K562 (cell line): ENCODE results near the gene KASH5. TPM values are rescaled to one million over a fixed set of nuclear protein-coding genes. Genes with fewer than 3 reads are reported as not detected.

Source experiments
- CBFB ChIP-seq: sonication (generic); formaldehyde crosslinking; IDR thresholded peaks from 2 replicates; pipeline ENCODE4 v1.4.0; 2020; ENCODE audit warnings: mild to moderate bottlenecking, missing genetic modification reagents
- CBX3 ChIP-seq, 2 experiments: IDR thresholded peaks; 1 replicate in 1 of 2; 2 replicates in 1 of 2; pipeline ENCODE4 v1.6.1; 2012; ENCODE audit warnings: inconsistent platforms in 2 of 2, low read length in 2 of 2, borderline replicate concordance in 1 of 2, control low read depth in 1 of 2
- CBX5 ChIP-seq: IDR thresholded peaks from 2 replicates; pipeline ENCODE4 v1.6.1; 2014; ENCODE audit warnings: low read depth, borderline replicate concordance
- CHD1 ChIP-seq: fragments of 200-600 bp; sonication (generic); IDR thresholded peaks from one replicate; pipeline ENCODE4 v1.6.1; 2012; ENCODE audit warnings: mild to moderate bottlenecking, moderate library complexity, low read length, inconsistent platforms
- EWSR1 ChIP-seq: fragments of 450-650 bp; IDR thresholded peaks from 2 replicates; pipeline ENCODE4 v1.6.1; 2018; ENCODE audit warnings: borderline replicate concordance, mild to moderate bottlenecking, low read depth, moderate library complexity; ENCODE audit not compliant: partially characterized antibody
- FIP1L1 ChIP-seq: fragments of 200-400 bp; formaldehyde crosslinking; IDR thresholded peaks from 2 replicates; pipeline ENCODE4 v1.6.1; 2018; ENCODE audit warnings: mild to moderate bottlenecking, low read depth, low read length; ENCODE audit not compliant: poor library complexity, severe bottlenecking
- GABPB2 ChIP-seq: fragments of 250-450 bp; sonication (Bioruptor Pico); conservative IDR thresholded peaks from 2 replicates; pipeline ENCODE4 v1.5.1; 2021; ENCODE audit warnings: mild to moderate bottlenecking
- HDGF ChIP-seq: fragments of 450-650 bp; IDR thresholded peaks from 2 replicates; pipeline ENCODE4 v1.6.1; 2016
- HNRNPUL1 ChIP-seq: fragments of 200-400 bp; formaldehyde crosslinking; IDR thresholded peaks from 2 replicates; pipeline ENCODE4 v1.6.1; 2017; ENCODE audit warnings: low read length
- LCOR ChIP-seq: sonication (generic); formaldehyde crosslinking; IDR thresholded peaks from 2 replicates; pipeline ENCODE4 v1.8.0; 2022; ENCODE audit warnings: mild to moderate bottlenecking, missing genetic modification reagents
- MAZ ChIP-seq, 2 experiments: fragments of 450-650 bp in 1 of 2; sonication (generic) in 1 of 2; formaldehyde crosslinking; IDR thresholded peaks in 1 of 2; conservative IDR thresholded peaks in 1 of 2; 2 replicates each; pipeline versions ENCODE4 v1.4.0 to v1.5.0; 2020; ENCODE audit warnings: mild to moderate bottlenecking in 1 of 2, missing genetic modification reagents in 1 of 2
- MTA1 ChIP-seq: fragments of 450-650 bp; IDR thresholded peaks from 2 replicates; pipeline ENCODE4 v1.6.1; 2017; ENCODE audit warnings: borderline replicate concordance
- MYNN ChIP-seq, 2 experiments: sonication (generic); formaldehyde crosslinking in 1 of 2; IDR thresholded peaks; 2 replicates each; pipeline versions ENCODE4 v1.5.0 to v1.6.1; 2016 to 2020; ENCODE audit warnings: antibody characterized with exemption in 1 of 2, missing genetic modification reagents in 1 of 2
- NFE2 ChIP-seq: IDR thresholded peaks from 2 replicates; pipeline ENCODE4 v1.6.1; 2014; ENCODE audit warnings: antibody characterized with exemption, low read depth
- NFYB ChIP-seq: IDR thresholded peaks from 2 replicates; pipeline ENCODE4 v1.6.1; 2011; ENCODE audit warnings: mild to moderate bottlenecking, moderate library complexity; ENCODE audit not compliant: insufficient read length; ENCODE audit errors: extremely low read depth
- POLR2H ChIP-seq: IDR thresholded peaks from 2 replicates; pipeline ENCODE4 v1.6.1; 2016; ENCODE audit warnings: missing genetic modification characterization, low read depth, mild to moderate bottlenecking, control low read depth, missing compliant biosample characterization, moderate library complexity
- RBM39 ChIP-seq: fragments of 200-400 bp; formaldehyde crosslinking; optimal IDR thresholded peaks from 2 replicates; pipeline ENCODE3; 2018; ENCODE audit warnings: low read depth, low read length
- SMARCC2 ChIP-seq: fragments of 450-650 bp; IDR thresholded peaks from 2 replicates; pipeline ENCODE4 v1.6.1; 2017; ENCODE audit warnings: antibody characterized with exemption, moderate library complexity, mild to moderate bottlenecking, low read depth
- TEAD1 ChIP-seq, 2 experiments: fragments of 450-650 bp in 1 of 2; sonication (generic) in 1 of 2; formaldehyde crosslinking; IDR thresholded peaks; 2 replicates each; pipeline versions ENCODE4 v1.4.0 to v1.8.0; 2020 to 2022; ENCODE audit warnings: mild to moderate bottlenecking in 2 of 2, missing genetic modification reagents in 1 of 2
- XRCC4 ChIP-seq: IDR thresholded peaks from one replicate; pipeline ENCODE4 v1.6.1; 2011; ENCODE audit not compliant: insufficient read depth, insufficient read length; ENCODE audit errors: extremely low read depth
- XRCC5 ChIP-seq: fragments of 200-400 bp; formaldehyde crosslinking; IDR thresholded peaks from 2 replicates; pipeline ENCODE4 v1.6.1; 2017; ENCODE audit warnings: low read depth, mild to moderate bottlenecking, low read length
- ZEB2 ChIP-seq: fragments of 450-650 bp; IDR thresholded peaks from 2 replicates; pipeline ENCODE4 v1.6.1; 2016
- ZKSCAN8 ChIP-seq: fragments of 200-800 bp; sonication (Bioruptor generic); IDR thresholded peaks from 2 replicates; pipeline ENCODE4 v1.6.1; 2016; ENCODE audit warnings: missing genetic modification characterization, missing compliant biosample characterization
- ZNF134 ChIP-seq: fragments of 250-450 bp; sonication (Bioruptor Pico); conservative IDR thresholded peaks from 2 replicates; pipeline ENCODE4 v1.4.0; 2020
- ZNF584 ChIP-seq: fragments of 200-800 bp; sonication (Bioruptor generic); IDR thresholded peaks from 2 replicates; pipeline ENCODE4 v1.6.1; 2016; ENCODE audit warnings: low read depth, mild to moderate bottlenecking, missing genetic modification characterization, missing compliant biosample characterization
- ZNF589 ChIP-seq: fragments of 200-800 bp; sonication (Bioruptor generic); IDR thresholded peaks from 2 replicates; pipeline ENCODE4 v1.6.1; 2016; ENCODE audit warnings: low read depth, missing genetic modification characterization, missing compliant biosample characterization
- polyA plus RNA-seq, 8 experiments: library from polyadenylated mRNA; depleted of rRNA in 4 of 8; stranded (reverse) in 5 of 8; unstranded in 3 of 8; fragments of >200 nt; fragmentation: Nextera tagmentation in 2 of 8; fragmentation: Illumina TruSeq in 1 of 8; extraction: Ambion mirVana in 2 of 8; extraction: Trizol in 1 of 8; gene quantifications; 2 replicates each; pipeline versions ENCODE4 v1.2.1 to v1.2.3, GENCODE V29; 2011 to 2014; ENCODE audit warnings: inconsistent platforms in 1 of 8, missing spikeins in 1 of 8
- total RNA-seq, 7 experiments: library from RNA; depleted of rRNA in 6 of 7; stranded (reverse); fragments of >200 nt in 6 of 7; fragmentation: Illumina TruSeq in 2 of 7; extraction: Trizol in 2 of 7; gene quantifications; 2 replicates each; pipeline versions ENCODE4 v1.2.1 to v1.2.3, GENCODE V29; 2011 to 2021; ENCODE audit warnings: low replicate concordance in 1 of 7
- TF ChIP-seq, protein P1 (sequence below): sonication (generic); formaldehyde crosslinking; IDR thresholded peaks from 2 replicates; pipeline ENCODE4 v1.9.0; 2022; ENCODE audit warnings: mild to moderate bottlenecking, missing genetic modification reagents
- TF ChIP-seq, protein P2 (sequence below): fragments of 250-450 bp; sonication (Bioruptor Pico); IDR thresholded peaks from 2 replicates; pipeline ENCODE4 v1.5.0; 2020; ENCODE audit warnings: mild to moderate bottlenecking, borderline replicate concordance

Gene KASH5
- total and polyA plus RNA-seq, 9 of the 15 experiments (the other 6 are each of a cell fraction or from before 2014, with no cell fraction given), result 0.07 to 0.84 (median 0.34) TPM; not detected in 1

DNA sequence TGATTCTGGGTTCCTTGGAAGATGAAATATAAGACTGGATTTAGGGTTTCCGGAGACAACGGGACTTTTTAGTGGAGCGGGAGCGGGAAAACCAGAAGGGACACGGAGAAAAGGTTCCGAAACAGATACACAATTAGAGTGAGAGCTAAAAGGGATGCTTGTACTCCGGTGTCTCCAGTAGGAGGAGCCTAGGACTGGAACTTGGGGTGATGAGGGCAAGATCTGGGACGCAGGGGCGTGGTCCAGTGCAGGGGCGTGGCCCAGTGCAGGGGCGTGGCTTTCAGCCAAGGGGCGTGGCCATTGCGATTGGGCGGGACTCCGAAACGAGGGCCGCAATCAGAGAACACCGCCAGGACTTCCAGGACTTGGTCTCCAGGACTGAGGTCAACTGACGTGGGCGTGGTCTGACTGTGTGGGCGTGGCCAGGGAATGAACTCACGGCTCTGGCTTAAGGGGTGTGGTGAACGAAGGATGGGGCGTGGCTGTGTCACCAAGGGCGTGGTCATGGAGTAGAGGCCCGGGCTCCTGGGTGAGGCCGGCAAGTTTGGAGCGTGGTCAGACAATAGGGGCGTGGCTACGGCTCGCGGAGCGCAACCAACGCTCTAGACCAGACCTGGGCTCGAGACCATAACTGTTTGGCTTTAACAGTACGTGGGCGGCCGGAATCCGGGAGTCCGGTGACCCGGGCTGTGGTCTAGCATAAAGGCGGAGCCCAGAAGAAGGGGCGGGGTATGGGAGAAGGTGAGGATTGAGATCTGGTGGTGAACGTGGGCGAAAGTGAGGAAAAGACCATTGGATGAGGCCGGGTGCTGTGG, 24.6 kb upstream of the KASH5 start, which contains the start of gene DKKL1 (continued):
- no peak for TF ChIP-seq SMARCC2
- no peak for TF ChIP-seq RBM39
- TF ChIP-seq MYNN (IDR thresholded peaks at IDR 0.05), result 0 out of 2 replicates have a peak, but pooled peaks have one; percentile 43
- TF ChIP-seq MYNN (CRISPR knock-in tag; IDR thresholded peaks at IDR 0.05), result no peak
- TF ChIP-seq EWSR1, result no peak
- TF ChIP-seq MAZ (CRISPR knock-in tag; conservative IDR thresholded peaks at IDR 0.05 in 1 of 2, IDR thresholded peaks at IDR 0.05 in 1 of 2), result peak; percentile 23 to 69; a peak in 3 of 4 replicates
- TF ChIP-seq HNRNPUL1, result no peak
- TF ChIP-seq, protein P1, sequence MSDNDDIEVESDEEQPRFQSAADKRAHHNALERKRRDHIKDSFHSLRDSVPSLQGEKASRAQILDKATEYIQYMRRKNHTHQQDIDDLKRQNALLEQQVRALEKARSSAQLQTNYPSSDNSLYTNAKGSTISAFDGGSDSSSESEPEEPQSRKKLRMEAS (CRISPR knock-in tag), result peak; percentile 88
- no peak; a peak in 1 of 4 replicates for TF ChIP-seq TEAD1 (CRISPR knock-in tag; IDR thresholded peaks at IDR 0.05)
- no peak for TF ChIP-seq MTA1
- TF ChIP-seq, protein P2, sequence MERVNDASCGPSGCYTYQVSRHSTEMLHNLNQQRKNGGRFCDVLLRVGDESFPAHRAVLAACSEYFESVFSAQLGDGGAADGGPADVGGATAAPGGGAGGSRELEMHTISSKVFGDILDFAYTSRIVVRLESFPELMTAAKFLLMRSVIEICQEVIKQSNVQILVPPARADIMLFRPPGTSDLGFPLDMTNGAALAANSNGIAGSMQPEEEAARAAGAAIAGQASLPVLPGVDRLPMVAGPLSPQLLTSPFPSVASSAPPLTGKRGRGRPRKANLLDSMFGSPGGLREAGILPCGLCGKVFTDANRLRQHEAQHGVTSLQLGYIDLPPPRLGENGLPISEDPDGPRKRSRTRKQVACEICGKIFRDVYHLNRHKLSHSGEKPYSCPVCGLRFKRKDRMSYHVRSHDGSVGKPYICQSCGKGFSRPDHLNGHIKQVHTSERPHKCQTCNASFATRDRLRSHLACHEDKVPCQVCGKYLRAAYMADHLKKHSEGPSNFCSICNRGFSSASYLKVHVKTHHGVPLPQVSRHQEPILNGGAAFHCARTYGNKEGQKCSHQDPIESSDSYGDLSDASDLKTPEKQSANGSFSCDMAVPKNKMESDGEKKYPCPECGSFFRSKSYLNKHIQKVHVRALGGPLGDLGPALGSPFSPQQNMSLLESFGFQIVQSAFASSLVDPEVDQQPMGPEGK, result no peak
- TF ChIP-seq CBX3 (IDR thresholded peaks at IDR 0.05; ENCODE audit: borderline replicate concordance in 1 of 2, low read length in 2 of 2), result peak in 1 of 2 experiments; percentile 78; a peak in 1 of 3 replicates
- TF ChIP-seq ZEB2, result 0 out of 2 replicates have a peak, but pooled peaks have one; percentile 28
- TF ChIP-seq XRCC4, result no peak
- no peak for TF ChIP-seq ZNF584 (CRISPR knock-in tag)
- TF ChIP-seq HDGF, result peak; percentile 85; the same call in 1 of the 2 replicates
- TF ChIP-seq CBFB (CRISPR knock-in tag), result peak; percentile 85
- no peak for TF ChIP-seq FIP1L1
- no peak for TF ChIP-seq POLR2H (tag)
- no peak for TF ChIP-seq GABPB2 (CRISPR knock-in tag)
- TF ChIP-seq XRCC5, result 0 out of 2 replicates have a peak, but pooled peaks have one; percentile 22
- peak; percentile 59 for TF ChIP-seq LCOR (CRISPR knock-in tag)
- TF ChIP-seq NFE2, result peak; percentile 28; the same call in 1 of the 2 replicates
- no peak for TF ChIP-seq NFYB
- no peak for TF ChIP-seq CHD1
- no peak for TF ChIP-seq ZNF134 (CRISPR knock-in tag)
- TF ChIP-seq ZNF589, result no peak
- 0 out of 2 replicates have a peak, but pooled peaks have one; percentile 35 for TF ChIP-seq CBX5
- no peak for TF ChIP-seq ZKSCAN8 (CRISPR knock-in tag)
